HG03045 (cell line): Measurements from ENCODE around the gene TRAF2.
A peak's percentile ranks its signal among the peaks of the same experiment; 100 is the strongest.

ENCODE experiments used
- ATAC-seq: cut with Tn5 transposase; IDR thresholded peaks from one replicate; pipeline ENCODE4 v1.9.1; 2021; ENCODE audit warnings: mild to moderate bottlenecking, moderate library complexity; ENCODE audit not compliant: unreplicated experiment

Gene TRAF2

DNA sequence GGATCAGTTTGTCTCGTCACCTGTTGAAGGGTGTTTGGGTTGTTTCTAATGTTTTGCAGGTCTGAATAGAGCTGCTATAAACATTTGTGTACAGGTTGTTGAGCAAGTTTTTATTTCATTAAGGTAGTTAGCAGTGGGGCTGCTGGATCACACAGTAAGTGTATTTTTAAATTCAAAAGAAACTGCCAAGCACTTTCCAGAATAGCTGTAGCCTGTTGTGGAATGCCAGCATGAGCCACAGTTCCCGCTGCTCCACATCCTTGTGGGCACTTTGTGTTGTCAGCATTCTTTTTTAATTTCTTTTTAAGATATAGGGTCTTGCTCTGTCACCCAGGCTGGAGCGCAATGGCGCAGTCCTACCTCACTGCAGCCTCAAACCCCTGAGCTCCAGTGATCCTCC, 43.7 kb downstream of the TRAF2 start:
- ATAC-seq = no peak

GRCh38 chr9:136931611-136932130, 45.4 kb downstream of the TRAF2 start:
- ATAC-seq = no peak

DNA sequence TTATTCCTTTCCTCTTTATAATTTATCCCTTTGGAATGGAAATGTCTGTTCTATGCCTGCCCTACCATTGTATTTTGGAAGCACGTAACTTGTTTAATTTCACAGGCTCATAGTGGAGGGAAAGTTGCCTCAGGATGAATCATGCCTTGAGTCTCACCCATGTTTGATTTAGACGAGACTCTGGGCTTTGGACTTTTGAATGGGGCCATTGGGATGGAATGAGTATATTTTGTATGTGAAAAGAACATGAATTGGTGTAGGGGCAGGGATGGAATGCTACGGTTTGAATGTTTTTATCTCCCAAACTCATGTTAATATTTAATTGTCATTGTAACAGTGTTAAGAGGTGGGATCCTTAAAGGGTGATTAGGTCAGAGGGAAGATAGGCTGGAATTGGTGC, 48.0 kb downstream of the TRAF2 start:
- no peak for ATAC-seq

GRCh38 chr9:136935651-136936050, 49.3 kb downstream of the TRAF2 start:
- ATAC-seq = no peak

GRCh38 chr9:136936645-136937170, 50.4 kb downstream of the TRAF2 start:
- ATAC-seq = no peak

DNA sequence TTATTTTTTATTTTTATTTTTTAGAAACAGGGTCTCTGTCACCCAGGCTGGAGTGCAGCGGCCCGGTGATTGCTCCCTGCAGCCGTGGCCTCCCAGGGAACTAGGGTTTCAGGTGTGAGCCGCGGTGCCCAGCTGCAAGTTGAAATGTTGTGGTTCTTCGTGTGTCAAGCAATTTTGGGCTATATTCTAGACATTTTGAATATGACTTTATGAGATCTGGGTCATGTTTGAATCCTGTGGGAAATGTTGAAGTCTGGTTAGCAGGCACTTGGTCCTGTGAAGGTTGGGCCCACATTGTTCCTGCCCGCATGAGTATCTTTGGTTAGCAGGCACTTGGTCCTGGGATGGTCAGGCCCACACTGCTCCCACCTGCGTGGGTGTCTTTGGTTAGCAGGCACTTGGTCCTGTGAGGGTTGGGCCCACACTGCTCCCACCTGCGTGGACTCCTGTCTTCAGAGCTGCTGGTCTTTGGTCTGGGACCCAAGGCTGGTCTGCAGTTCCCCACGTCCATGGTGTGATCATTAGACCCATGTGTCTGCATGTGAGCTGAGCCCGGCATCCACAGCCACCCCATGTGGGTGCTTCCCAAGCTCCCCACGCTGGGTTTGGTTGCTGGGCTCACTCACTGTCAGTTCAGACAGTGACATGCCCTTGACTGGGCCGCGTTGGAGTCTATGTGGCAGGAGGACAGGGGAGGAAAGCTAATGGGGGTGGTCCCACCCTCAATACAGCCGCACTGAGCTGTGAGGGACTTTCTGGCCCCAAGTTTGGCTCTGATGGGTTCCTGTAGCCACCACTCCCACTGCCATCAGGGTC, 51.1 kb downstream of the TRAF2 start:
- no peak for ATAC-seq

DNA sequence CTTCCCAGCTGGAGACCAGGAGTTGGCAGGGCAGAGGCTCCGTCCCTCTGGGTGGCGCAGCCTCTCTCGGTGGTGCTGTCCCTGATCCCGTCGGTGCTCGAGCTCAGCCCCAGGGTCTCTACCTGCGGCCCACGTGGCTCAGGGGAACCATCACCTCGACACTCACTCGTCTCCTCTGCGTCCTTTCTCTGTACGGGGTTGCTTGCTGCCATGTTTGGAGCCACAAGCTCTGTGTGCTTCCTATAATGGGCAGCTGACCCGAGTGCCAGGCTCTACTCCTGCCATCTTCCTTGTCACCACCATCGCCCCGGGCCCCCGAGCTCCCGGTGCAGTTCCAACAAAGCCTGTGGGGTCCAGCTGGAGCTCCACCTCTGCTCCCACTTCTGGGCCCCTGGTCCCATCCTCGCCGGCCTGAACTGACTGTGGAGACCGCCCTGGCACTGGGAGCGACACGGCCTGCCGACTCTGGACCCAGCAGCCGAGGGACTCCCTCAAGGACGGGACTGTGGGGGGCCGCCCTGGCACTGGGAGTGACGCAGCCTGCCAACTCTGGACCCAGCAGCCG, 53.2 kb downstream of the TRAF2 start:
- ATAC-seq = no peak

DNA sequence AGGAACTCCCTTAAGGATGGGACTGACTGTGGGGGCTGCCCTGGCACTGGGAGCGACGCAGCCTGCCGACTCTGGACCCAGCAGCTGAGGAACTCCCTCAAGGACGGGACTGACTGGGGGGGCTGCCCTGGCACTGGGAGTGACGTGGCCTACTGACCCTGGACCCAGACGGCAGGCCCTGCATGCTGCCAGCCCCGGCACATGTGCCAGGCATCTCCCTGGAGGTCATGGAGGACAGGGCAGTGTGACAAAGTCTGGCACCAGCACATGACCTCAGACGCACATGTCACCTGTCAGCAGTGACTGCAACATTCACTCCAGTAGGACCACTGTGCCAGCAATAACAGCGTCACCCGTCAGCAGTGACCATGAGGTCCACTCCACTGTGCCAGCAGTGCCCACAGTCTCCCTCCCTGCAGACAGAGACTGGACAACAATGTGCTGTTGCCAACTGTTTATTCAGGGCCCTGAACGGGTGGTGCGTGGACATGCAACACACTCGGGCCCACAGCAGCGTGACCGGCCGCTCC, 53.7 kb downstream of the TRAF2 start:
- no peak for ATAC-seq

- no peak for ATAC-seq
Observed at GRCh38 chr9:136940526-136941230, 54.4 kb downstream of the TRAF2 start.

DNA sequence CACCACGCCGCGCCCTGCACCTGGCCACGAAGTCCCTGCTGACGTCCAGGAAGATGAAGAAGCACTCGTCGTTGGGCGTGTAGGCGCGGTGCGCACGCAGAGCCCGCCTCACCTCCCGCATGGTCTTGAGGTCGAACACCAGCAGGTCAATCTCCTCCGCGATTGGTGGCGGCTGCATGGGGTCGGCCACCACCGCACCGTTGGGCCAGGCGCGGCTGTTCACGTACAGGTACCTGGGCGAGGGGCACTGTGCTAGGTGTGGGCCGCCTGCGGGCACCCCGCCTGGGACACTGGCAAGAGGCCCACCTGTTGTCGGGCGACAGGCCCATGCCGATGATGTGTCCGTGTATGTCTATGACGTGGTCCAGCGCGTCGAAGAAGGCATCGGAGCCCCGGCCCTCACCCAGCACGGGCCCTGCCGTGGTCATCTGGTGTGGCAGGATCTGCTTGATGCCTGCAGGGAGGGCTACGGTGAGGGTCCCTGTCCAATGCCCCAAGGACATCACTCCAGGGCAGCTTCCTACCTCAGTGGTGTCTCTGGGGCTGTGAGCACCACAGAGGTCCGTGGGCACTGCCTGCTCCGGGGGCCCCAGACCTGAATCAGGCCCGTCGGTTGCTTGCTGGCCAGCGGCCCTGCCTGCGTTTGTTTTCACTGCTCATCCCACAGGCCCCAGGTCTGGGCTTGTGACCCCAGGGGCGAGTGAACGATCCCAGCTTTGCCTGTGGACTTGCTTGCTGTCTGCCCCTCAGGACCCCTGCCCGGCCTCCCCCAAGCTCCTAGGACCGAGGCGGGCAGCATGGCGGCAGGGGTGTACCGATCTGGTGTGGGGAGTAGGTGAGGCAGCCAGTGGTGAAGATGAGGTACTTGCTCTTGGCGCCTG, 55.2 kb downstream of the TRAF2 start:
- ATAC-seq = no peak

- ATAC-seq = no peak
Observed at GRCh38 chr9:136942112-136942880, 56.0 kb downstream of the TRAF2 start.

- ATAC-seq = no peak
Observed at GRCh38 chr9:136942881-136943230, 56.5 kb downstream of the TRAF2 start.

DNA sequence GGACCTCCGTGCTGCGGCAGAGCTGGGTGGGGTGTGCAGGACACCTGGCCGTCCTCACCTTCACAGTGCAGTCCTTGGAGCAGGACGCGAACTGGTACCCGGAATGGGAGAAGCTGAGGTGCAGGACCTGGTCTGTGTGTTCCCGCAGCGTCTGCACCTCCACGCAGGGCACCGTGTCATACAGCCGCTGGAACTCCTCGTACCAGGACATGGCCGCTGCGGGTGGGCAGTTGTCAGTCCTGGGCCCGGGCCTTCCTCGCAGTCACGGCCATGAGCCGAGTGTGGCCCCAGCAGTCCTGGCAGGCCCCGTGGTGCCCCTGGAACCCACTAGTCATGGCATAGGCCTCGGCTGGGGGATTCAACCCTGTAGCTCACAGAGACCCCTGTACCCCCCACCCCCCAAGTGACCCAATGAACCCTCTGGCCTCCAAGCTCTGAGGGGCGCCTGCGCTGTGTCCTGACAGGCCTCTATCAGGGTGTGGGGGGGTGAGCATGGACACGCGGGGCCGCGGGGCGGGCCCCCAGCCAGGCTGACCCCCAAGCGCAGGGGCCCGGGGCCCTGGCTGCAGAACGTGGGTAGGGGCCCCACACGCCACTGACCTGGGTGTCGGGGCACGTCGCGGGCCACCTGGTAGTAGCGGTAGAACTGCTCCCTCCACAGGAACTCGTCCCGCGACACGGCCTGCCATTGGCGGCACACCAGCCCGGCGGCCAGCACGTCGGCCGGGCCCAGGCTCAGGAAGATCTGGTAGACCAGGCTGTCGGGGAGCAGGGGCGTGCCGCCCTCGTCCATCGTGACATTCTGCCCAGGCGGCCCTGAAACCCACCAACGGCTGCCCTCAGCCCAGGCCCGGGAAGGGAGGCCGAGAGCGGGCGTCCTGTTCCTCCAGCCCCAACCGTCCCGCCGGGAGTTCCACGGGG, 57.2 kb downstream of the TRAF2 start:
- peak; percentile 13 for ATAC-seq

DNA sequence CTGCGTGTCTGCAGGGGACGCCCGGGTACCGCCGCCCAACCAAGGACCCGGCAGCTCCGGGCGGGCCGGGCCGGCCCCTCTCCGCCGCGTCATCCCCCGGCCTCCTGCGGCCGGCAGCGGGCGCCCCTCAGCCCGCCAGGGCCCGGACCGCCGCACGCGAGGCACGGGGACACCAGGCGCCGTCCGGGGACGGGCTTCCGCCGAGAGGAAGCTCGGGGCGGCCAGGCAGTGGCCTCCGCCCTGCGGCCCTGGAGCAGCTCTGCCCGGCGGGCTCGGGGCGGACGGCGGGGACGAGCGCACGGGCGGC, 57.8 kb downstream of the TRAF2 start:
- peak; percentile 33 for ATAC-seq

GRCh38 chr9:136944519-136945332, 58.4 kb downstream of the TRAF2 start, which contains the start of the genes C8G and FBXW5:
Gene C8G (plus strand): TSS chr9:136945243. CDS start chr9:136945321, 78 bp downstream.
Gene FBXW5 (minus strand): TSS chr9:136944738. CDS start chr9:136944083, 655 bp downstream.
- peak; percentile 71 for ATAC-seq

DNA sequence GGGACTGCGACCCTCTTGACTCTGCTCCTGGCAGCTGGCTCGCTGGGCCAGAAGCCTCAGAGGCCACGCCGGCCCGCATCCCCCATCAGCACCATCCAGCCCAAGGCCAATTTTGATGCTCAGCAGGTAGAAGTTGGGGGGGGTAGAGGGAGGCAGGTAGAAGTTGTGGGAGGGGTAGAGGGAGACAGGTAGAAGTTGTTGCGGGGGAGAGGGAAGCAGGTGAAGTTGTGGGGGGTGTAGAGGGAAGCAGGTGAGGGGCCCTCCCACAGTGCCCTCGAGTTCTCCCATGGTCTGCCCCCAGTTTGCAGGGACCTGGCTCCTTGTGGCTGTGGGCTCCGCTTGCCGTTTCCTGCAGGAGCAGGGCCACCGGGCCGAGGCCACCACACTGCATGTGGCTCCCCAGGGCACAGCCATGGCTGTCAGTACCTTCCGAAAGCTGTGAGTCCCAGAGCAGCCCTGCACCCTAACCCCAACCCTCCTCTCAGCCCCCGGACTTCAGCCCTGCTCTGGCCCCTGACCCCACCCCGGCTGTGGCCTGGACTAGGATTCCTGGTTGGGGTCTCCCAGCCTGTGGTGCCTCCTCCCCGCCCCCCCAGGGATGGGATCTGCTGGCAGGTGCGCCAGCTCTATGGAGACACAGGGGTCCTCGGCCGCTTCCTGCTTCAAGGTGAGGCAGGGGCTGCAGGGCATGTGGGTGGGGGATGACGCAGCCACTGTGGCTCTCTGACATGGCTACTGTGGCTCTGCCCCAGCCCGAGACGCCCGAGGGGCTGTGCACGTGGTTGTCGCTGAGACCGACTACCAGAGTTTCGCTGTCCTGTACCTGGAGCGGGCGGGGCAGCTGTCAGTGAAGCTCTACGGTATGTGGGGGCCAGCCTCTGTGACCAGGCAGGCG, 59.3 kb downstream of the TRAF2 start:
- no peak for ATAC-seq
